ENCODE results near the gene DLAT. TPM values are rescaled to one million over a fixed set of nuclear protein-coding genes. Genes with fewer than 3 reads are reported as not detected.

DLAT gene
- total RNA-seq, 1 experiment from 2014 or later: 102 TPM

DNA sequence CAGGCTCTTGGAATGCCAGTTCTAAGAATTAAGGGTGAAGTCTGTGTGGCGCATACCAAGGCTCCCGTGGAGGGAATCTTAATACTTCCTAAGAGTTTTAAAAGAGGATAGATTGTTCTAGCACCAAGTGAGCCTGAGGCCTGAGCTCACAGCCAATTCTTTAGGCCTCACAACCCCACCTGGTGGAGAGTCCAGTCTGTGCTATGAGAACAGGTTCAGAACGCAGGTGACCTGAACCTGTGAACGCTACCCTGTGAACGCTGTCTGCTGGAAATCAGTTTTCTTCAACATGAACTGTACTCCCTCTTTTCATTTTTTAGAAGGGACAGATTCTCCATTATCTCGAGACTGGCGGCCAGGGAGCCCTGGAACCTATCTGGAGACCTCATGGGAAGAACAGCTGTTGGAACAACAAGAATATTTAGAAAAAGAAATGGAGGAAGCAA is 43.2 kb upstream of the DLAT start:
- ATAC-seq (peak; percentile 57), DNase-seq (peak; percentile 84)
- Histone ChIP-seq H3K9me2 (replicated peaks; ENCODE audit: low read length) (no peaks in the 10 kb centered on the region), H3K9ac (ENCODE audit: low read length) (no peak overlapping the region), H3F3A (ENCODE audit: low read length, unreplicated experiment) (no peaks in the 10 kb centered on the region), H2AFZ (ENCODE audit: low read length) (peak overlapping the region; percentile 65), H3K4me2 (ENCODE audit: low read length) (peak overlapping the region; percentile 9), H3K9me3 (ENCODE audit: low read length) (no peaks in the 10 kb centered on the region), H4K20me1 (ENCODE audit: low read length) (no peaks in the 10 kb centered on the region), H3K79me2 (ENCODE audit: low read length) (no peaks in the 10 kb centered on the region), H3K4me3 (ENCODE audit: low read length) (no peak overlapping the region), H3K27ac (ENCODE audit: low read length) (peak overlapping the region; percentile 24), H3K27me3 (ENCODE audit: low read length) (no peaks in the 10 kb centered on the region), H3K4me1 (ENCODE audit: insufficient read depth, low read length) (peaks cover 35% of the 10 kb centered on the region), H3K36me3 (ENCODE audit: low read depth, low read length) (no peaks in the 10 kb centered on the region)
- ChIA-PET POLR2A (ENCODE audit: unreplicated experiment) (interaction anchor here (1.0 to 1.3 kb wide), 2 partner anchors 55 to 111 kb away, joined by 5 to 10 read pairs; partner anchors contain the start of gene ALG9), CTCF (interaction anchor here (0.6 to 3.0 kb wide), 12 partner anchors 17 to 146 kb away, joined by 3 to 46 read pairs (median 6); partner anchors contain the start of gene DIXDC1)
- BruUV-seq (replicated peaks): no TSS peak
- intact Hi-C loops (cut with micrococcal nuclease): loop anchor here (1.0 to 2.0 kb wide), 3 partner anchors 43 to 104 kb away; partner anchors contain the start of gene DLAT
- TF ChIP-seq EZH2 (IDR thresholded peaks at IDR 0.05; ENCODE audit: low read length, unreplicated experiment) (no peak), EZH2phosphoT487 (IDR thresholded peaks at IDR 0.05; ENCODE audit: borderline replicate concordance, low read length) (no peak)
- TF ChIP-seq, protein P1, sequence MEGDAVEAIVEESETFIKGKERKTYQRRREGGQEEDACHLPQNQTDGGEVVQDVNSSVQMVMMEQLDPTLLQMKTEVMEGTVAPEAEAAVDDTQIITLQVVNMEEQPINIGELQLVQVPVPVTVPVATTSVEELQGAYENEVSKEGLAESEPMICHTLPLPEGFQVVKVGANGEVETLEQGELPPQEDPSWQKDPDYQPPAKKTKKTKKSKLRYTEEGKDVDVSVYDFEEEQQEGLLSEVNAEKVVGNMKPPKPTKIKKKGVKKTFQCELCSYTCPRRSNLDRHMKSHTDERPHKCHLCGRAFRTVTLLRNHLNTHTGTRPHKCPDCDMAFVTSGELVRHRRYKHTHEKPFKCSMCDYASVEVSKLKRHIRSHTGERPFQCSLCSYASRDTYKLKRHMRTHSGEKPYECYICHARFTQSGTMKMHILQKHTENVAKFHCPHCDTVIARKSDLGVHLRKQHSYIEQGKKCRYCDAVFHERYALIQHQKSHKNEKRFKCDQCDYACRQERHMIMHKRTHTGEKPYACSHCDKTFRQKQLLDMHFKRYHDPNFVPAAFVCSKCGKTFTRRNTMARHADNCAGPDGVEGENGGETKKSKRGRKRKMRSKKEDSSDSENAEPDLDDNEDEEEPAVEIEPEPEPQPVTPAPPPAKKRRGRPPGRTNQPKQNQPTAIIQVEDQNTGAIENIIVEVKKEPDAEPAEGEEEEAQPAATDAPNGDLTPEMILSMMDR (conservative IDR thresholded peaks at IDR 0.05; ENCODE audit: low read depth, low read length): peak; percentile 90

DNA sequence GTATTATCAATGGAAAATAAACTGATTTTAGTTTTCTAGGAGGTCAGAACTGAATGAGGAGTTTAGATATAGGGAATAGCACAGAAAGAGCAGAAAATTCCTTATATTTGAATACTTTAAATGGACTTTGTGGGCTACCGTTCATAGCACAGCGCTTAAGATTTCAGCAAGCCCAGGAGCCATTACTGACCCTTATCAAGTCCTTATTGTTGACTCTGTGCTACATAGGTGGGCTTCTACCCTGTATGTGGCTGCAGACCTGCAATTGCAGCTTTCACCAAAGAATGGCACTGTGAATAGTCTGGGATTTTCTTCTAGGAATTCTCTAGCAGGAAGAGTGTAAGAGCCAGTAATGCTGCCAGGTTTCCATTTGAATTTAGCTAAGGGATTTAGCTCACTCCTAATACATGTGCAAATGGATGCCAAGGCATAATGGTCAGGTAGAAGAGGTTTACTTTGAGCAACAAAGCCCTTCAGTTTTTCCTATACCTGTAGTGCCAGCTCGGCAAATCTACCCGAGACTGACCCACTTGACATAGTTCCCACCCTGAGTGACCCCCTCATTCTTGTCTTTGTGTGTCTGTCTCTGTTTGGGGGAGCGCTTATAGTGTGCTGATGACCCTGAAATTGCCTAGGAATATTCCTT is 42.5 kb upstream of the DLAT start:
- Histone ChIP-seq H3K27ac (ENCODE audit: low read length) (0 out of 2 replicates have a peak overlapping the region, but pooled peaks have one; percentile 24), H3K4me2 (ENCODE audit: low read length) (peak overlapping the region; percentile 9), H3K27me3 (ENCODE audit: low read length) (no peaks in the 10 kb centered on the region), H3K4me3 (ENCODE audit: low read length) (no peak overlapping the region), H3K9ac (ENCODE audit: low read length) (no peak overlapping the region), H4K20me1 (ENCODE audit: low read length) (no peaks in the 10 kb centered on the region), H3K4me1 (ENCODE audit: insufficient read depth, low read length) (peaks cover 33% of the 10 kb centered on the region), H2AFZ (ENCODE audit: low read length) (peak overlapping the region; percentile 65), H3K9me3 (ENCODE audit: low read length) (no peaks in the 10 kb centered on the region), H3K36me3 (ENCODE audit: low read depth, low read length) (no peaks in the 10 kb centered on the region), H3K9me2 (replicated peaks; ENCODE audit: low read length) (no peaks in the 10 kb centered on the region), H3F3A (ENCODE audit: low read length, unreplicated experiment) (no peaks in the 10 kb centered on the region), H3K79me2 (ENCODE audit: low read length) (no peaks in the 10 kb centered on the region)
- no peak for DNase-seq
- no TSS peak for BruUV-seq (replicated peaks)
- ChIA-PET CTCF (interaction anchor here (0.6 to 3.0 kb wide), 9 partner anchors 14 to 104 kb away, joined by 3 to 46 read pairs (median 6); no protein-coding TSS in a partner anchor), POLR2A (ENCODE audit: unreplicated experiment) (interaction anchor here (0.6 to 1.3 kb wide), 3 partner anchors 52 to 112 kb away, joined by 3 to 10 read pairs (median 5); partner anchors contain the start of gene ALG9)
- ATAC-seq: no peak
- TF ChIP-seq EZH2phosphoT487 (IDR thresholded peaks at IDR 0.05; ENCODE audit: borderline replicate concordance, low read length) (no peak), EZH2 (IDR thresholded peaks at IDR 0.05; ENCODE audit: low read length, unreplicated experiment) (no peak)
- TF ChIP-seq, protein P1 (conservative IDR thresholded peaks at IDR 0.05; ENCODE audit: low read depth, low read length): no peak
- intact Hi-C loops (cut with micrococcal nuclease): loop anchor here (1.0 to 2.0 kb wide), 3 partner anchors 42 to 104 kb away; partner anchors contain the start of gene DLAT

Measured in PC-3 (cell line).